SK-N-SH treated with all-trans-retinoic acid at 6 μM for 48 hours (cell line): ENCODE measurements around the gene STARD6.

ENCODE experiments used
- ATAC-seq: fragments of 200-7000 bp; cut with Tn5 transposase; 3 replicates; pipeline ENCODE4 v1.9.1; 2020; ENCODE audit warnings: mild to moderate bottlenecking, moderate library complexity
- ARNTL ChIP-seq: fragments of 450-650 bp; formaldehyde crosslinking; IDR thresholded peaks from 2 replicates; pipeline ENCODE4 v1.5.0; 2020; ENCODE audit warnings: low read depth, mild to moderate bottlenecking, moderate library complexity, borderline replicate concordance
- CSDC2 ChIP-seq: fragments of 250-450 bp; sonication (Bioruptor Pico); IDR thresholded peaks from 2 replicates; pipeline ENCODE4 v1.5.0; 2020; ENCODE audit warnings: mild to moderate bottlenecking, moderate library complexity
- ESRRG ChIP-seq: fragments of 250-450 bp; sonication (Bioruptor Pico); IDR thresholded peaks from 2 replicates; pipeline ENCODE4 v1.6.1; 2021; ENCODE audit warnings: mild to moderate bottlenecking
- ISL1 ChIP-seq: fragments of 250-450 bp; sonication (Bioruptor Pico); IDR thresholded peaks from 2 replicates; pipeline ENCODE4 v2.1.2; 2022; ENCODE audit warnings: mild to moderate bottlenecking, moderate library complexity
- PATZ1 ChIP-seq: fragments of 250-450 bp; sonication (Bioruptor Pico); IDR thresholded peaks from 2 replicates; pipeline ENCODE4 v1.8.0; 2020; ENCODE audit warnings: mild to moderate bottlenecking, moderate library complexity, borderline replicate concordance
- PPARA ChIP-seq: fragments of 250-450 bp; sonication (Bioruptor Pico); IDR thresholded peaks from 2 replicates; pipeline ENCODE4 v1.5.0; 2020; ENCODE audit warnings: mild to moderate bottlenecking, borderline replicate concordance
- RARB ChIP-seq: fragments of 250-450 bp; sonication (Bioruptor Pico); IDR thresholded peaks from 2 replicates; pipeline ENCODE4 v1.8.0; 2021; ENCODE audit warnings: mild to moderate bottlenecking, moderate library complexity
- TCF4 ChIP-seq: fragments of 250-450 bp; sonication (Bioruptor Pico); IDR thresholded peaks from 2 replicates; pipeline ENCODE4 v1.8.0; 2021; ENCODE audit warnings: mild to moderate bottlenecking, moderate library complexity, borderline replicate concordance
- TOX ChIP-seq: fragments of 250-450 bp; sonication (Bioruptor Pico); IDR thresholded peaks from 2 replicates; pipeline ENCODE4 v1.8.0; 2021; ENCODE audit warnings: mild to moderate bottlenecking, moderate library complexity, borderline replicate concordance
- ZC3H10 ChIP-seq: fragments of 250-450 bp; sonication (Bioruptor Pico); IDR thresholded peaks from 2 replicates; pipeline ENCODE4 v1.5.1; 2021; ENCODE audit warnings: mild to moderate bottlenecking, moderate library complexity
- ZFP30 ChIP-seq: fragments of 450-650 bp; formaldehyde crosslinking; IDR thresholded peaks from 2 replicates; pipeline ENCODE4 v1.5.0; 2022; ENCODE audit warnings: mild to moderate bottlenecking, moderate library complexity
- ZNF565 ChIP-seq: fragments of 450-650 bp; formaldehyde crosslinking; conservative IDR thresholded peaks from 2 replicates; pipeline ENCODE4 v1.5.0; 2020; ENCODE audit warnings: low read depth, mild to moderate bottlenecking, moderate library complexity

Gene STARD6

GRCh38 chr18:54278615-54279014 is 79.0 kb downstream of the STARD6 start:
- TF ChIP-seq CSDC2 (CRISPR knock-in tag) = no peak

GRCh38 chr18:54277899-54278298 is 79.8 kb downstream of the STARD6 start:
- no peak for ATAC-seq

More at GRCh38 chr18:54278615-54279014, 79.0 kb downstream of the STARD6 start:
- no peak for ATAC-seq

More at GRCh38 chr18:54277899-54278298, 79.8 kb downstream of the STARD6 start:
- no peak for TF ChIP-seq ARNTL (CRISPR knock-in tag)
- TF ChIP-seq RARB (CRISPR knock-in tag) = no peak
- TF ChIP-seq TCF4 (CRISPR knock-in tag) = no peak
- no peak for TF ChIP-seq TOX
- no peak for TF ChIP-seq ZNF565 (CRISPR knock-in tag)
- no peak for TF ChIP-seq ZC3H10 (CRISPR knock-in tag)
- no peak for TF ChIP-seq ZFP30 (CRISPR knock-in tag)
- no peak for TF ChIP-seq PATZ1 (CRISPR knock-in tag)
- TF ChIP-seq ISL1 = no peak
- no peak for TF ChIP-seq PPARA
- TF ChIP-seq CSDC2 (CRISPR knock-in tag) = no peak
- no peak for TF ChIP-seq ESRRG
